Gastrocnemius medialis (tissue), 4 donors: ENCODE data around the gene CSNK2A3. TPM values are rescaled to one million over a fixed set of nuclear protein-coding genes. Genes with fewer than 3 reads are reported as not detected.
"Not testable (repeated sequence)": the region's sequence is repeated elsewhere in the genome, so short reads cannot be mapped to it uniquely, and the experiment has no call there.

ENCODE experiments used
- ATAC-seq, 2 donors: fragments of 150-250 bp; one replicate each; pipeline ENCODE4 v1.9.1; 2016
- DNase-seq, 2 donors: peaks; one replicate each; pipeline ENCODE4 v3.0.0-alpha.2; 2019
- H3K27ac ChIP-seq, 4 donors: fragments of 200-600 bp; sonication (generic); 1 replicate in 1 of 4; 2 replicates in 3 of 4; pipeline ENCODE4 v1.5.1; 2016 to 2018; ENCODE audit warnings: mild to moderate bottlenecking in 2 of 4, moderate library complexity in 1 of 4
- H3K27me3 ChIP-seq, 3 donors: fragments of 200-600 bp; sonication (generic) in 2 of 3; 1 replicate in 1 of 3; 2 replicates in 2 of 3; pipeline versions ENCODE4 v1.5.1 to v1.6.0; 2016 to 2019; ENCODE audit warnings: mild to moderate bottlenecking in 1 of 3, moderate library complexity in 1 of 3
- H3K36me3 ChIP-seq, 2 donors: fragments of 200-600 bp; sonication (generic) in 1 of 2; one replicate each; pipeline ENCODE4 v1.5.1; 2017 to 2018
- H3K4me1 ChIP-seq, 2 donors: fragments of 200-600 bp; sonication (generic) in 1 of 2; one replicate each; pipeline ENCODE4 v1.5.1; 2016 to 2017; ENCODE audit warnings: mild to moderate bottlenecking in 2 of 2
- H3K4me3 ChIP-seq, 4 donors: fragments of 200-600 bp; sonication (generic) in 3 of 4; 1 replicate in 1 of 4; 2 replicates in 3 of 4; pipeline ENCODE4 v1.5.1; 2016 to 2019; ENCODE audit warnings: mild to moderate bottlenecking in 2 of 4
- H3K9me3 ChIP-seq, 3 donors: fragments of 200-600 bp; sonication (generic) in 2 of 3; 1 replicate in 1 of 3; 2 replicates in 2 of 3; pipeline ENCODE4 v1.5.1; 2016 to 2019
- CTCF ChIP-seq, 5 experiments: fragments of 450-650 bp in 3 of 5; fragments of 200-600 bp in 2 of 5; sonication (generic) in 2 of 5; IDR thresholded peaks in 4 of 5; conservative IDR thresholded peaks in 1 of 5; 1 replicate in 4 of 5; 2 replicates in 1 of 5; pipeline ENCODE4 v1.5.1; 2016 to 2019; ENCODE audit warnings: antibody characterized with exemption in 5 of 5, mild to moderate bottlenecking in 3 of 5, moderate library complexity in 3 of 5
- POLR2A ChIP-seq, 2 donors: fragments of 450-650 bp; IDR thresholded peaks; one replicate each; pipeline ENCODE4 v1.6.1; 2017; ENCODE audit warnings: antibody characterized with exemption in 2 of 2, mild to moderate bottlenecking in 2 of 2, moderate library complexity in 2 of 2
- in situ Hi-C, 4 donors: fragments of 200-750 bp; cut with MboI; loops; one replicate each; pipeline versions ENCODE4 v1.15.0 to v1.8.0; 2017; ENCODE audit warnings: low sequenced_read_pairs in 4 of 4
- intact Hi-C: fragments of 100-400 bp; cut with DNase I; formaldehyde crosslinking; loops from one replicate; pipeline ENCODE4 v1.15.1; 2023; ENCODE audit warnings: low total_unique reads
- total RNA-seq, 4 donors: library from RNA; depleted of rRNA; stranded (reverse); fragments of >200 nt; gene quantifications; one replicate each; pipeline versions ENCODE4 v1.1.0 to v1.2.3, GENCODE V29; 2016

Gene CSNK2A3
- total RNA-seq, 4 donors from 2014 or later: 0.68 to 1.6 (median 1.0) TPM

GRCh38 chr11:11356842-11357241, 3.8 kb upstream of the CSNK2A3 start:
- in situ Hi-C loops: no loop called here
- Histone ChIP-seq H3K27ac (no peak overlapping the region), H3K9me3 (no peaks in the 10 kb centered on the region), H3K27me3 (no peaks in the 10 kb centered on the region), H3K4me3 (no peak overlapping the region), H3K36me3 (no peaks in the 10 kb centered on the region), H3K4me1 (no peaks in the 10 kb centered on the region)
- TF ChIP-seq POLR2A (IDR thresholded peaks at IDR 0.05) (no peak), CTCF (IDR thresholded peaks at IDR 0.05 in 4 of 5, conservative IDR thresholded peaks at IDR 0.05 in 1 of 5) (no peak)
- DNase-seq: no peak
- intact Hi-C loops: no loop called here
- no peak for ATAC-seq

- DNase-seq, in situ Hi-C loops, H3K9me3 ChIP-seq, intact Hi-C loops, H3K36me3 ChIP-seq, H3K4me3 ChIP-seq, H3K27ac ChIP-seq, H3K27me3 ChIP-seq: not testable (repeated sequence)
- H3K4me1 ChIP-seq: peaks cover 0 to 12% of the 10 kb centered on the region in 2 donors
- ATAC-seq: peak in 1 of 2 donors; percentile 17
Measured at GRCh38 chr11:11351851-11352250, 1.2 kb downstream of the CSNK2A3 start.

- no peak overlapping the region for H3K4me3 ChIP-seq
- no peaks in the 10 kb centered on the region for H3K36me3 ChIP-seq
- intact Hi-C loops: no loop called here
- H3K27ac ChIP-seq: no peak overlapping the region
- TF ChIP-seq POLR2A (IDR thresholded peaks at IDR 0.05): no peak
- TF ChIP-seq CTCF (IDR thresholded peaks at IDR 0.05 in 4 of 5, conservative IDR thresholded peaks at IDR 0.05 in 1 of 5): no peak
- DNase-seq (peak; percentile 26 to 48), ATAC-seq (peak; percentile 80 to 88)
- H3K4me1 ChIP-seq: peaks cover 0 to 12% of the 10 kb centered on the region in 2 donors
- H3K9me3 ChIP-seq: no peaks in the 10 kb centered on the region
- in situ Hi-C loops: no loop called here
- no peaks in the 10 kb centered on the region for H3K27me3 ChIP-seq
Measured at GRCh38 chr11:11351042-11351586, 1.9 kb downstream of the CSNK2A3 start.

GRCh38 chr11:11349870-11350337, 3.1 kb downstream of the CSNK2A3 start:
- Histone ChIP-seq H3K27me3 (no peaks in the 10 kb centered on the region), H3K4me1 (peaks cover 0 to 18% of the 10 kb centered on the region in 2 donors), H3K9me3 (no peaks in the 10 kb centered on the region), H3K4me3 (no peak overlapping the region), H3K27ac (no peak overlapping the region), H3K36me3 (no peaks in the 10 kb centered on the region)
- ATAC-seq (no peak), DNase-seq (no peak)
- in situ Hi-C loops (no loop called here), intact Hi-C loops (no loop called here)
- TF ChIP-seq POLR2A (IDR thresholded peaks at IDR 0.05) (no peak), CTCF (IDR thresholded peaks at IDR 0.05 in 4 of 5, conservative IDR thresholded peaks at IDR 0.05 in 1 of 5) (no peak)

- intact Hi-C loops: no loop called here
- Histone ChIP-seq H3K27ac (no peak overlapping the region), H3K36me3 (no peaks in the 10 kb centered on the region), H3K4me3 (no peak overlapping the region), H3K4me1 (peaks cover 0 to 19% of the 10 kb centered on the region in 2 donors), H3K27me3 (no peaks in the 10 kb centered on the region), H3K9me3 (no peaks in the 10 kb centered on the region)
- no peak for TF ChIP-seq POLR2A (IDR thresholded peaks at IDR 0.05)
- no peak for TF ChIP-seq CTCF (IDR thresholded peaks at IDR 0.05 in 4 of 5, conservative IDR thresholded peaks at IDR 0.05 in 1 of 5)
- DNase-seq (no peak), ATAC-seq (no peak)
- in situ Hi-C loops: no loop called here
Measured at GRCh38 chr11:11349106-11349825, 3.8 kb downstream of the CSNK2A3 start.
